ENCODE data around the gene ZBTB20.

Gene ZBTB20

DNA sequence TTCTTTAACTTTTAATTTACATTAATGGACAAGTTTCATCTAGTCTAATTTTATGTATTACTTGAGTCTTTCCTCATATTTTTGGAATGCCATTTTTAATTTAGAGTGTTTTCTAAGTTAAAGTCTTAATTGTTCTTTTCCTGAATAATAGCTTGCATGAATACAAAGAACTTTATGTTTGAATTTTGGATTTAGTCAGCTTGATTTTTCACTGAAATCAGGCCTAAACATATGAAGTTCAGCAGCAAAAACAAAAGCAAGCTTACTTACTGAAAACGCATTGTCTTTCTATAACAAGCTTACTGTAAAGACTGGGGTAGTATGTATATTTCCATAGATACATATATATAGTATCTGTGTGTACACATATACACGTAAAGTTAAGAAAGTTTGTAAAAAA is 126.0 kb downstream of the ZBTB20 start:
- no peak for DNase-seq (ENCODE audit: low spot score)

DNA sequence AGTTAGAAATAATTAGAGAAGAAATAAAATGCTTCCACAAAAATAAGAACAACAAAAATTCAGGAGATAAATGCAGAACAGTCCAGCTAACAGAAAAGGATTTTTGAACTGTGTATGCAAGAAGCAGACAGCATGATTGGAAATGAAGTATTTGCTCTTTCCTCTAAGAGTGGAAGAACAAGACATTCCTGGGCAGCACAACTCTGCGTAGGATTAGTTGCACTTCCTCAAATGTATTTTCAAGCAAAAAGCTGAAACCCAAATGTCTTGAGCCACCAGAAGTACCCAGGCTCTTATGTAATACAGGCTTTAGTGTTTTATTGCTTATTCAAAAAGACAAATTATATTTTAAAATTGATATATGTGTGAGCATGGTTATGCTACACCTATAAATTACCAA is 127.2 kb downstream of the ZBTB20 start:
- no peak for DNase-seq (ENCODE audit: low spot score)

DNA sequence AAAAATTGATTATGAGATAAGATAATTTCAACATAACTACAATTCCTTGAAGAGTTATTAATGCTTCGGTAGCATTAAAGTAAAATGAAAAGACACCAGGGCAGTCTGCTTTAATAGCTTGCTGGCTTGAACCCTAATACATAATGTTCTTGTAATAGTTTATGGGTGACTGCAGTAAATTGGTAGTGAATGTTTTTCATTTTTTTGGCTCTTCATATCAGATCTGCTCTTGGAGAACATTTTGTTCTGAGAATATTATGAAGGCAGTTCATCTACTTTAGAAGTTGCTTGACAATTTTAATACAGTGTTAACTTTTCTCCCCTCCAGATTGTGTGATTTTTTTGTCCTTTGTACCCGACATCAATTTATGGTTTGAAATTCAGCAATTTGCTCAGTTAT is 128.4 kb downstream of the ZBTB20 start:
- no peak for DNase-seq (ENCODE audit: low spot score)

- no peak for DNase-seq (ENCODE audit: low spot score)
Measured at GRCh38 chr3:115007966-115008365, 139.1 kb downstream of the ZBTB20 start.

- DNase-seq (ENCODE audit: low spot score), result no peak
Measured at GRCh38 chr3:115004201-115005140, 142.6 kb downstream of the ZBTB20 start.

DNA sequence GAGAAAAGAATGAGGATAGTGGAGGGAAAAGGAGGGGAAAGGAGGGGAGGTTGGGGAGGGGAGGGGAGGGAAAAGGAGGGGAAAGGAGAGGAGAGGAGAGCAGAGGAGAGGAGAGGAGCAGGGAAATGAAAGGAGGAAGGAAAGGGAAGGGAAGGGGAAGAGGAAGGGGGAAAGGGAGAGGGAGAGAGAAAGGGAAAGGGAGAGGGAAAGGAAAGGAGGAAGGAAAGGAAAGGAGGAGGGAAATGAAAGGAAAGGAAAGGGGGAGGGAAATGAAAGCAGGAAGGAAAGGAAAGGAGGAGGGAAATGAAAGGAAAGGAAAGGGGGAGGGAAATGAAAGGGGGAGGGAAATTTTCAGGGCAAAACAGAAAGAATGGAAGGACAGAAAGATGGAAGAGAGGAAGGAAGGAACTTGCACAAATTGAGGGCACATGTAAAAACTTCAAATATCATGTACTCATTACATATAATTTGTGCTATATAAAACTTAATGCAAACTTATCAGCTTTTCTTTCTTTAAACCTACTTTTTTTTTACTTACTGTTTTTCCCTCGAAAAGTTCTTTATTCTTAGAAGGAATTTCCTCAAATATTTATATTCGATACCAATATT is 148.0 kb downstream of the ZBTB20 start:
- no peak for DNase-seq (ENCODE audit: low spot score)

DNA sequence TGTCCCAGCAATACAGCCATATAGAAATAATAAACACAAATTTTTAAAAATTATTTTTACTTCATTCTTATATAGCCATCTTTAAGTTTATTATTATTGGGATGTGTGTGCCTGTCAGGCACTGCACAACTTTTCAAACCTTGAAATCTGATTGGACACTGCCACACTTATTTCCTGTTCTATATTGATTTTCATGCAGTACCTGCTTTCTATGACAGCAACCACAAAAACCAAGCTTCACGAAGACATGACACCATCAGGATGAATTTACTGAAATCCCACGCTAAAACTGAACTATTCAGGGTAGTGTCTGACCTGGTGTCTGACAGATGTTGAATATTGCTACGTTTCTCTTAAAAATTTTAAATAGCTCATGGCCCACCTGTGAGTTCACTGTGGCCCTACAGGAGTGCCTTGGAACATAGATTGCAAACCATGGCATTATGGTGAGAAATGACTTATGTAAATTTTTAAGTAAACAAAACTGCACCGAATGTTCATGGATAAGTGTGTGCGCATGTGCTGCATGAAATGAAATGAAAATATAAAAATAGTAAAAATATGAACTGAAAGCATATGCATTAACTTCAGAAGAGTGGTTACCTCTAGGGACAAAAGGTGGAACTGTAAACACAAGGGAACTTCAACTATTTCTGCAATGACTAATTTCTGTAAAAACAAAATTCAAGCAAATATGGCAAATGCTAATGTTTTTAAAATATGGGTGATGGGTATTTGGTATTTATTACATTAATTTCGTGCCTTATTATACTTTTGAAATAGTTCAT is 152.3 kb downstream of the ZBTB20 start:
- DNase-seq (ENCODE audit: low spot score), result no peak

GRCh38 chr3:114985776-114986175 is 161.3 kb downstream of the ZBTB20 start:
- DNase-seq (ENCODE audit: low spot score), result no peak

DNA sequence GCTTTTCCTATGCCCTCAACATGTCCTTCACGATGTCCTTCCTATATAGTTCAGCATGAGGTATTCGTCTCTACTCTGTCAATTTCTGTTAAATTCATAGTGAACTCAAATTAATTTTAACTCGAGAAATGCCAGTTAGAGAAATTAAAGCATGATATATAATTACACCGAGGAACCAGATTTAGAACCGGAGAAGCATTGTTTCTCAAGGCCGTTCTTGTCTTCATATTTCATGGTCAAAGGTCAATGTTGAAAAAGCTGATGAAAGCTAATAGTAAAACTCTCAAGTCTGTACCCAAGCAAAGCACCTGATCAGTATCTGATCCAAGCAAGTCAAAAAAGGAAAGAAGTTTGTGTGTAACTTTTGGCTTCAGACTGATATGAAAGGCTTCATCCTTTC is 163.8 kb downstream of the ZBTB20 start:
- no peak for DNase-seq (ENCODE audit: low spot score)

DNA sequence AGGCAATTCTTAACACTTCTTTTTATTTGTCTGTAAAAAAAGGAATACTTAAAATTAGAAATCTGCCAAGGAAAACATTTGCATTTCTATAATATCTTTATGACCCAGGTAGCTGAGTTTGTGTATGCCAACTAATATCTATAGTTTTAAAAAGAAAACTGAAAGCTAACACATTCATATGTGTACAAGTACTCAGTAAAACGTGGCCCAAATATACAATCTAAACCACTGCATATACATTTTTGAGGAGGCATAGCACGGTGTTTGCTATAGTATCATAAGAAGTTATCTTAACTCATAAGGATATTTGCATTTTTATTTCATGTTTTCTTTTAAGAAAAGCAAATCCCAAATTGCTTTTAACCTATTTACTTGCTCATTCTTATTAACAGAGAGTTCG is 172.7 kb downstream of the ZBTB20 start:
- DNase-seq (ENCODE audit: low spot score), result no peak

DNA sequence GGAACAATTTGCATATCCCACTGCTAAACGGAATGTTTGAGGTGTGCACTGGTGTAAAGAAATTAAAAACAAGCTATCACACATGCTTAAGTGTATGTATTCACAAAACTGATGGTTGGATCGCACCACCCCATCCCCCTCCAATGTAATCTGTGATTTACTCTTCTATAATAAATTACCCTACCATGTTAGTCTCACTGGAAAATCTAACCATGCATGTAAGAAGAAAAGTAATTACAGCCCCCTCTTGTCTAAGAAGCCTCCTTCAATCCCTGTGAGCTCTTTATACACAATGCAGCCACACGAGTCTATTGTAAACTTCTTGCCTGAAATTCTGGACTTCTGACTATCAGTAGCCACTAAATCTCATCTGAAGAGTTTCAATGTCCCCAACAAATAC is 173.6 kb downstream of the ZBTB20 start:
- no peak for DNase-seq (ENCODE audit: low spot score)

DNA sequence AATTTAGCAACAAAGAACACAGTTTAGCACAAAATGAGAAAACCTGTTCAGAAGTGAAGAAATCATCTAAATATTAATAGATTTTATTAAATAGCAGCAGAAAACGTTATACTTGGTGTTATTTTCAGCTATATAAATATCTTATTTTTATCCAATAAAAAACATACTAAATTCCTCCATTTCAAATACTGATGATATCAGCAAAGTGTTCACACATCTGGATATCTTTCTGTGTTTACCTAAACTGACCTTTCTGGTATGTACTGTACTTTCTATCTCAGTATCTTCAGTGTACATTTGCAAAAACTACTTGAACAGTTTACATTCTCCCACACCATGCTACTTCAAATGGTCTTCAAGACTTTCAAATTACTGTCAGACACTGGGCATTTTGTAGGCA is 179.9 kb downstream of the ZBTB20 start:
- DNase-seq (ENCODE audit: low spot score), result no peak

DNA sequence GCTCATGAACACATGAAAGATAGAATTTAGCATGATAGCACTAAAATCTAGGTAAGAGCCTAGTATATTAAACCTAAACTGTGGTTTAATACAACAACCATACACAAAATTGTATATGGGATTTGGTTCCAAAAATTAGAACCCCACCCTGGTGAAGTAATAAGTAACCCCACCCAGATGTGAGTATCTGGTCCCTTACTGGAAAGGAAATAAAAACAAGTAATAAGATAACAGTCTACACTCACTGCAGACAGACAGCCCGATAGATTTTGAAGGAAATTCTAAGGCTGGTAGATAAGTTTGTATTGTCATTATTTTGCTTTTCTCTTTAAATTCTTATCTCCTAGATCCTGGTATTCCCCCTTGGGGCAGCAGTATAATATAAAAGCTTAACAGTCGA is 184.9 kb downstream of the ZBTB20 start:
- DNase-seq (ENCODE audit: low spot score), result no peak

DNA sequence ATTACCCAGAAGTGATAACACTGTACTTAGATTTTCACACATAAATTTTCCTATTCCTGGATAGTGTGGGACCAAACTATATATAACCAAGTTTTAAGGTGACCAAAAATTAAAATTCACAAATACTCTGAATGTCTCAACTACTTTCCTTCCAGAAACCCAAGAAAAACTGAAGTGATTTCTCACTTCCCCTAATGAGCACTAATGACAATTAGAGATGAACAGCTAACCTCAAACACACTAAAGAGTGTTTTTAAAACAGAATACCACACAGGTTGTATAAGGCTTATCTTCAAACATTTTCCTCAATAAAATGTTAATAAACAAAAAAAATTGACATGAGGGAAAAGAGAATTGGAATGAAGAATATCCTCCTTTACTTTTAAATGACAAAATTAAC is 188.2 kb downstream of the ZBTB20 start:
- DNase-seq (ENCODE audit: low spot score), result no peak

DNA sequence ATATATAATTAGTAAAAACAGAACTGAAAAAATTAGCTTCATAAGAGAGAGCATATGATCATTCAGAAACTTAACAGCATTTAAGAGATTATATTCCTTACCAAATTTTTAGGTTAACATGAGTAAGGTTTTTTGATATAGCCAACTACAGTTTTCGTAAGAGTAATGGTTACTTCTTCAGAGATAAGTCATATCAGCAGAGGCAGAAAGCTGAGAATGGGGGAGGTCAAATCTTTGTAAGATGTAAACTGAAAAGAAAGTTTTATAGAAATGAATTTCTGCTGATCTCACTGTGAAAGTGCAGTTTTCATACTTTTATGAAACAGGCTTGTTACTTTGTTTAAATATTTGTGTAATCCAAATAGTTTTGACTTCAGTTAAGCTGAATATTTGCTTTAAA is 193.3 kb downstream of the ZBTB20 start:
- DNase-seq (ENCODE audit: low spot score), result no peak

DNA sequence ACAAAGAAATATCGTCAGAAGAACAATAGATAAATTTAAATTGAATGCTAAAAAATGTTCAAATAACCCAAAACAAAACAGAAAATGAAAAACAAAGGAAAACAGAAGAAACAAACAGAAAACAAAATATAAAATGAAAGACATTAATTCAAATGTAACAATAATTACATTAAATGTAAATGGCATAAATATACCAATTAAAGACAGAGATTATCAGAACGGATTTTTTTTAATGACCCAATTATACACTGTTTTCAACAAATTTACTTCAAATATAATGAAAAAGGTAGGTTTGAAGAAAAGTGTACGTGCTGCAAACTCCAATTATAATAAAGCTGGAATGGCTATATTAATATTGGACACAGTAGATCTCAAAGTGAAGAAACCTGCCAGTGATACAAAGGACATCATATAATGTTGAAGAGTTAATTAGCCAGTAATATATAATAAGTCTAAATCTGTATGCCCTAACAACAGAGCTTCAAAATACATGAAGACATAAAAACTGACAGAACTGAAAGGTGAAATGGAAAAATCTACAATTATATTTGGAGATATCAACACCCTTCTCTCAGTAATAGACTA is 193.8 kb downstream of the ZBTB20 start:
- no peak for DNase-seq (ENCODE audit: low spot score)

GRCh38 chr3:114942773-114943172 is 204.3 kb downstream of the ZBTB20 start:
- no peak for DNase-seq (ENCODE audit: low spot score)

DNA sequence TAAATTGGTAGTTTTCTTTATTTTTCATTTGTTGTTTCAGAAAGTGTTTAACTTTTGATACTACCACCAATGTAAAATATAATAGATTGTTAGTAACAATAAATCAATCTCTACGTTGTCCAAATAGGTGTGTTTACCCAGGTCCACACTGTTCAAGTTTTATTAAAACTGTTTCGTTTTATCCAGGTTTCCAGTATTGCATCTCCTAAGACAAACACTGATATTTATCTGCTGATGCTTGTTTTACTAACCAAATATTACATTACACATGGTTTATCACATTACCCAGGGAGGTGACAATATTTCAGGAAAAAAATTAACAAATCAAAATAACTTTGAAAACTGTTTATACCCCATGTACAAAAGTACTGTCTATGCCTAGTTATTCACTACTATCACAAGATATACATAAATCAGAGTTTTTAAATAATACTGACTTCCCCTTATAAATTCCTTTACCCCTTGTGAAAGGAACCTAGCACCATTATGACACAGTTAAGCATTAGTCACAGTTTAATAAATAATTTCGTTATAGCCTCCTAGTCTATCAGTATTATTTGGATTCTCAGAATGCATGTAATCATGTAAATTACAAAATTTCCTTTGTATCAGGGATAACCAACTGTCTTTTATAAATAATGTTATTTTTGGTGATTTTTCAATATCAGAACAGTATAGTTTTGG is 205.3 kb downstream of the ZBTB20 start:
- no peak for DNase-seq (ENCODE audit: low spot score)

- DNase-seq (ENCODE audit: low spot score), result no peak
Measured at GRCh38 chr3:114939920-114940319, 207.2 kb downstream of the ZBTB20 start.

DNA sequence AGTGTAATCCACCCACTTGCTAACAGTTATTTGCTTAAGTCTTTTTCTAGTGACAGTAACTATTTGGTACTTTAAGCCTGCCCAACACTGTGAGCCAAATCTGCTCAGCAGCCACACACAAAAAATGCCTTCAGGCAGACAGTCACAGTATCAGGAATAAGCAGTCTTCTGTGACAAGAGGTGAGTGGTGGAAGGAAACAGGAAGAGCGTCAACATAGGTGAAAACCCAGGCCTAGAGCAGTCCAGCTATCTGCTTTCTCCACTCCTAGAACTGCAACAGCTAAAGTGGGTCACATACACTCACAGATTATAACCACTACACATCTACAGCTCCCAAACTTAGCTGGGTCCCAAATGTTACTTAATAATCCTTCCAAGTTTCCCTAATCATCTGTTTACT is 213.7 kb downstream of the ZBTB20 start:
- no peak for DNase-seq (ENCODE audit: low spot score)

DNA sequence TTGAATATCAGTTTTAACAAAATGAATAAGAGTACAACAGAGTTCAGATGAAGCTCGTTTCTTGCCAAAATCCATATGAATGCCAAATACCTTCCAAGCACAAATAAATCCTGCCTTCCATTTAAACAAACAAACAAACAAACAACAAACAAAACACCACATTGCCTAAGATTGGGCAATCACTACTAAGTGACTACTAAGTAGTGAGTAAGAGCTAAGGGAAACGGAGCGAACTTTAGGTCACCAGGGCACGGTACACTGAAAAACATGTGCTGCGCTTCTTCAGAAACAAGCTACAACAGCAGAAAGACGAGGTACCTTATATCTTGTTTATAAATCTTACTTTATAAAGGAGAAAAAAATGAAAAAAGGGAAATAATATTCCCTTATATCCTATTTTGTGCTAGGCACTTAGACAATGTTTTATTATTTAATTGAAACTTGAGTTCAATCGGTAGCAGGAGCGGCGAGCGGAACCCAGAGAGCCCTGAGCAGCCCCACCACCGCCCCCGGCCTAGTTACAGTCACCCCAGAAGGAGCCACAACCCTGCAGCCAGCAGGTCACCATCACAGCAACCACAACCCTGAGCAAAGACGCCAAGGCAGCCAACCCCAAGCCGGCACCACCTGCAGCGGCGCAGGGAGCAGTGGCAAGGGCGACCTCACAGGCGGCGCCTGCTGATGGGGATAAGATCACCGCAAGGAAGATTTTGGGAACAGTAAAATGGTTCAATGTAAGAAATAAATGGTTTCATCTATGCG is 216.9 kb downstream of the ZBTB20 start:
- no peak for DNase-seq (ENCODE audit: low spot score)

All from AG20443 (cell line).